SKM-1 (cell line): ENCODE data around the gene CREM.

Experiments used
- DNase-seq: peaks from one replicate; lab custom pipeline; 2025; ENCODE audit not compliant: unreplicated experiment; lab: John Stamatoyannopoulos, UW

Gene CREM

DNA sequence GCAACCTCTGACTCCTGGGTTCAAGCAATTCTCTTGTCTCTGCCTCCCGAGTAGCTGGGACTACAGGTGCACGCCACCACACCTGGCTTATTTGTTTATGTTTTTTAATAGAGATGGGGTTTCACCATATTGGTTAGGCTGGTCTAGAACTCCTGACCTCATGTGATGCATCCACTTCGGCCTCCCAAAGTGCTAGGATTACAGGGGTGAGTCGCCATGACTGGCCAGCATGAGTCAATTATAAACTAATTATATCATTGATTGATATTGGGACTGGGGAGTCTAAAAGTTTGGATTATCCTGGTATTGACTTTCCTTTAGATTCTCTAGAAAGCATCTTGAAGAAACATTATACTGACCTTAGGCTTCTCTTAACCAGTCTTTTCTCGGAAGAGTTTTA is 135.8 kb downstream of the CREM start:
- DNase-seq, result no peak
